ENCODE results near the gene CDK14.

- TF ChIP-seq POLR2AphosphoS5 (IDR thresholded peaks at IDR 0.05) (no peak), CTCF (IDR thresholded peaks at IDR 0.05) (no peak), EP300 (IDR thresholded peaks at IDR 0.05) (no peak)
Observed at GRCh38 chr7:90843472-90843871, 247.4 kb downstream of the CDK14 start.
